SKM-1 treated with dmso at 0.1 percent for 144 hours (cell line): ENCODE measurements around the gene CDK7.
"Not testable (repeated sequence)": the region's sequence is repeated elsewhere in the genome, so short reads cannot be mapped to it uniquely, and the experiment has no call there.

Source experiments
- DNase-seq: peaks from one replicate; lab custom pipeline; 2025; ENCODE audit not compliant: unreplicated experiment; lab: John Stamatoyannopoulos, UW

Gene CDK7

DNA sequence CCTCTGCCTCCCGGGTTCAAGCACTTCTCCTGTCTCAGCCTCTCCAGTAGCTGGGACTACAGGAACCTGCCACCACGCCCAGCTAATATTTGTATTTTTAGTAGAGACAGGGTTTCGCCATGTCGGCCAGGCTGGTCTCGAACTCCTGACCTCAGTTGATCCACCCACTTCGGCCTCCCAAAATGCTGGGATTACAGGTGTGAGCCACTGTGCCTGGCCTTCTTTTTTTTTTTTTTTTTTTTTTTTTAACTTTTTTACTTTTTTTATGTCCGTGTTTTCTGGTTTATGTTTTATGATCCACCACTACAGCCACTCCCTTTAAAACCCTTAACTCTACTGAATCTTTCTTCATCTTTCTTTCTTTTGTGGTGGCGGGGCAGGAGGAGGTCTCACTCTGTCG lies 2.0 kb downstream of the CDK7 start:
- not testable (repeated sequence) for DNase-seq

GRCh38 chr5:69237877-69238276 lies 3.2 kb downstream of the CDK7 start:
- no peak for DNase-seq

GRCh38 chr5:69238760-69239251 lies 4.1 kb downstream of the CDK7 start:
- no peak for DNase-seq

DNA sequence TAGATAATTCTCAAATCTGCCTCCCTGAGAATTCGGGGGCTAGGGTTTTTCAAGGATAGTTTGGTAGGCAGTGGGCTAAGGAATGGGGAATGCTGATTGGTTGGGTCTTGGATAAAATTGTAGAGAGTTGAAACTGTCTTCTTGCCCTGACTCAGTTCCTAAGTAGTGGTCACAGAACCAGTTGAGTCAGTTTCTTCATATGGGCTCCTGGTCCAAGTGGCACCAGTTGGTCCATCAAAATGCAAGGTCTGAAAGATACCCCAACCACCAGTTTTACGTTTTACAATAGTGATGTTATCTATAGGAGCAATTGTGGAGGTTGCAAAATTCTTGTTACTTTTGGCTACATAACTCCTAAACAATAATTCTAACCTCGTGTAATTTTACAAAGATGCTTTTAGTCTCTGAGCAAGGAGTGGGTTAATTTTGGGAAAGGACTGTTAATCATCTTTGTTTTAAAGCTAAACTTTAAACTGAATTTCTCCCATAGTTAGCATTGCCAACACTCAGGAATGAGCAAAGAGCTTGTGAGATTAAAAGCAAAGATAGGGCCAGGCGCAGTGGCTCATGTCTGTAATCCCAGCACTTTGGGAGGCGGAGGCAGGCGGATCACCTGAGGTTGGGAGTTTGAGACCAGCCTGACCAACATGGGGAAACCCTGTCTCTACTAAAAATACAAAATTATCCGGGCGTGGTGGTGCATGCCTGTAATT lies 7.7 kb downstream of the CDK7 start:
- no peak for DNase-seq

DNA sequence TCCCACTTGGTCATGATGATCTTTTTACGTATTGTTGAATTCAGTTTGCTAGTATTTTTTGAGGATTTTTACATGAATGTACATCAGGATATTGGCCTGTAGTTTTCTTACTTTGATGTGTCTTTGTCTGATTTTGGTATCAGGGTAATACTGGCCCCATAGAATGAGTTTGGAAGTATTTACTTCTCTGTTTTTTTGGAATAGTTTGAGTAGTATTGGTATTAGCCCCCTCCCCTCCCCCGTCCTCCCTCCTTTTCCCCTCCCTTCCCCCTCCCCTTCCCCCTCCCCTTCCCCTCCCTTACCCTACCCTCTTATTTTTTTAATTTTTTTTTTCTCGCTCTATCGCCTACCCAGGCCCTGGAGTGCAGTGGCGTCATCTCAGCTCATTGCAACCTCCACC lies 10.3 kb downstream of the CDK7 start:
- no peak for DNase-seq

DNA sequence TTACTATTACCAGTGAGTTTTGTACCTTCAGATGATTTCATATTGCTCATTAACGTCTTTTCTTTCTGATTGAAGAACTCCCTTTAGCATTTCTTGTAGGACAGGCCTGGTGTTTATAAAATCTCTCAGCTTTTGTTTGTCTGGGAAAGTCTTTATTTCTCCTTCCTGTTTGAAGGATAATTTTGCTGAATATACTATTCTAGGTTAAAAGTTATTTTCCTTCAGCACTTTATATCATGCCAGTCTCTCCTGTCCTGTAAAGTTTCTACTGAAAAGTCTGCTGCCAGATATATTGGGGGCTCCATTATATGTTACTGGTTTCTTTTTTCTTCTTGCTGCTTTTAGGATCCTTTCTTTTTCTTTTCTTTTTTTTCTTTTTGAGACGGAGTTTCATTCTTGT lies 13.3 kb downstream of the CDK7 start:
- DNase-seq: no peak

GRCh38 chr5:69250593-69250992 lies 15.9 kb downstream of the CDK7 start:
- DNase-seq: no peak

DNA sequence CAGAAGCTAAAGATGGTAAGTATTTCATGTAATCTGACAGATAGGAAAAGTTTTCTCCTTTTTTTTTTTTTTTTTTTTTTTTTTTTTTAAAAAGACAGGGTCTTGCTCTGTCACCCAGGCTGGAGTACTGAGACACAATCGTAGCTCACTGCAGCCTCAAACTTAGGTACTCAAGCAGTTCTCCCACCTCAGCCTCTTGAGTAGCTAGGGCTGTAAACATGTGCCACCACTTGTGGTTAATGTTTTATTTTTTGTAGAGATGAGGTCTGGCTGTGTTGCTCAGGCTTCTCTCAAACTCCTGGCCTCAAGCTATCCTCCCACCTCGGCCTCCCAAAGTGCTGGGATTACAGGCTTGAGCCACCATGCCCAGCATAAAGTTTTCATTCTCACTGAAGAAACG lies 17.8 kb downstream of the CDK7 start:
- DNase-seq: no peak

- not testable (repeated sequence) for DNase-seq
Measured at GRCh38 chr5:69255940-69256339, 21.3 kb downstream of the CDK7 start.

DNA sequence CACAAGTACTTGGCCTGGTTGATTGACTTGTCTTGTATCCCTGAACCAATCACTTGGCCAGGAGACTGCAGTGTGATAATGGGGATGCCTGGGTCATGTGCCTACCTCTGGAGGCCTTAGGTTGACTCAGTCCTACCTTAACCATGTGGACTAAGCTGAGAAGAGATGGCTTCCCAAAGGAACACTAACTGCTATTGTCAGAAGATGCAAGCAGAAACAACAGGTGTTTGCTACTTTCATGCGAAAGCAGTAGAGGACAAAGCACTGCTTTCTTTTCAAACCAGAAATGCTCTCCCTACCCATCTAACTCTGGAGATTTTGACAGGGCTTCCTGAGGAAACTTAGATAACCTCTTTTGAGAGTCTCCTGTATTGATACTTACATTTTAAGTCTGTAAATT lies 22.9 kb downstream of the CDK7 start:
- DNase-seq: no peak

DNA sequence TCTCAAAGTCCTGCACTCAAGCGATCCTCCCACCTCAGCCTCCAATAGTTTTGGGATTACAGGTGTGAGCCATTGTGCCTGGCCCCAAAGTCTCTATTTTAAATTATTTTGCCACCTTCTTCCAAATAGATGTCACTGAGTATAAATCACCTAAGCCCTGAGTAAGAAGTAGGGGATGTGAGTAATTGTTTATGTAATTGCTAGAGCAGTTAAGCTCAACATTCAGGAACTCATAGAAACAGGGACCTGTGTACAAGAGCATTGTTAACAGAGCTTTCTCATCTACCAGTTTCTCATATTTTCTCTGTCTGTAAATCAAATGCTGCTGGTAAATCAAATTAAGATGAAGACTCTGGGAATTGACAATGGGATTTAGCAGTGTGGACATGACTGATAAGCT lies 26.3 kb downstream of the CDK7 start:
- no peak for DNase-seq

- no peak for DNase-seq
Measured at GRCh38 chr5:69265931-69266330, 31.2 kb downstream of the CDK7 start.

DNA sequence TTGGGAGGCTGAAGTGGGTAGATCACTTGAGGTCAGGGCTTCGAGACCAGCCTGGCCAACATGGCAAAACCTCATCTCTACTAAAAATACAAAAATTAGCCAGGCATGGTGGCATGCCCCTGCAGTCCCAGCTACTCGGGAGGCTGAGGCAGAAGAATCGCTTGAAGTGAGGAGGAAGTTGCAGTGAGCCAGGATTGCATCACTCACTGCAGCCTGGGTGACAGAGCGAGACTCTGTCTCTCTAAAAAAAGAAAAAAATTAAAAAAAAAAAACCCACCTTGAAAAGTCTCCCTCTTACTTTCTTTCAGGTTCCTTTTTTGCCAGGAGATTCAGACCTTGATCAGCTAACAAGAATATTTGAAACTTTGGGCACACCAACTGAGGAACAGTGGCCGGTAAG lies 34.2 kb downstream of the CDK7 start:
- peak; percentile 31 for DNase-seq

GRCh38 chr5:69270840-69271239 lies 36.2 kb downstream of the CDK7 start:
- DNase-seq: no peak

DNA sequence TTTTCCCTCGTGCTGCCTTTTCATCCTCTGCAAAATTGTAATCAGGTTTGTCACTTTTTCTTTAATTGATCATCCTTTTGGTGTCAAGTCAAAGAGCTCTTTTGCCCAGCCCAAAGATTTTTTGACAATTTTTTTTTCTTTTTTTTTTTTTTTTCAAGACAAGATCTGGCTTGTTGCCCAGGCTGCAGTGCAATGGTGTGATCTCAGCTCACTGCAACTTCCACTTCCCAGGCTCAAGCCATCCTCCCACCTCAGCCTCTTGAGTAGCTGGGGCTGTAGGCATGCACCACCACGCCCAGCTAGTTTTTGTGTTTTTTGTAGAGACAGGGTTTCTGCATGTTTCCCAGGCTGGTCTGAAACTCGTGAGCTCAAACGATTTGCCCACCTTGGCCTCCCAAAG lies 36.7 kb downstream of the CDK7 start:
- no peak for DNase-seq

DNA sequence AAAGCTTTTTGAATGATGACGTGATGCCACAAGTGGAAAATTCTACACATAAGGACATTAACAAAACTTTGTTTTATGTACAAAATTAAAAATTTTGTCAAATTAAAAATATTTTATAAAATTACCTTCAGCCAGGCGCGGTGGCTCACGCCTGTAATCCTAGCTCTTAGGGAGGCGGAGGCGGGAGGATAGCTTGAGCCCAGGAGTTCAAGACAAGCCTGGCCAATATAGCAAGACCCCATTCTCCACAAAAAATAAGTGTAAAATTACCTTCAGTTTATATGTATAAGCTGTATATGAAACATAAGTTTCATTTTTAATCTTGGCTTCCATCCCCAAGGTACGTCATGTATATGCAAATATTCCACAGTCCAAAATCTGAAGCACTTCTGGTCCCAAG lies 40.9 kb downstream of the CDK7 start:
- DNase-seq: no peak

DNA sequence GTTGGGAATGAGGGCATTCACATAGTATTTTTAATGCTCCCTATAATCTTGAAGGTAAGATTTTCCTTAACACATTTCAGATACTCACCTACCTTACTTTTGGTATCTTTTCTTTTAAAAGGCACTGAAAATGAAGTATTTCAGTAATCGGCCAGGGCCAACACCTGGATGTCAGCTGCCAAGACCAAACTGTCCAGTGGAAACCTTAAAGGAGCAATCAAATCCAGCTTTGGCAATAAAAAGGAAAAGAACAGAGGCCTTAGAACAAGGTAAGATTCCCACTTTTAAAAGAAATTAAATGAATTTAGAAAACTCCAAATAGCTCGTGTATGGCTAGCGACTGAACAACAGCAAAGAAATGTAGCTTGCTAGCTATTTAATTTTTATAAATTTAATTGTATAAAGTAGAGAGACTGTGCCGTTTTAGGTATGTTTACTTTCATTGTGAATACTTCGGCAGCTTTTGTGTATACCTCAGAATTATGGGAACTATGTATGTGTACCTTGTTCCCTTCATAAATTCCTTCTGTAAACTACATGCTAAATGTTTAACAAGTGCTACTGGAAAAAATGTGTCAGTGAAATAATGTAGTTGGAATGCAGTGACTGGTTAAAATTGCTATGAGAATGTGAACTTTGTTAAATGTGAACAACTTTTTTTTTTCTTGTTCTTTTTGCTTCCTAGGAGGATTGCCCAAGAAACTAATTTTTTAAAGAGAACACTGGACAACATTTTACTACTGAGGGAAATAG lies 41.9 kb downstream of the CDK7 start:
- no peak for DNase-seq

- DNase-seq: no peak
Measured at GRCh38 chr5:69279517-69279916, 44.8 kb downstream of the CDK7 start.

- no peak for DNase-seq
Measured at GRCh38 chr5:69281114-69281513, 46.4 kb downstream of the CDK7 start.

GRCh38 chr5:69284203-69284602 lies 49.5 kb downstream of the CDK7 start:
- DNase-seq: no peak

- peak; percentile 29 for DNase-seq
Measured at GRCh38 chr5:69285448-69286116, 50.9 kb downstream of the CDK7 start.

- no peak for DNase-seq
Measured at GRCh38 chr5:69288069-69288468, 53.4 kb downstream of the CDK7 start.
